NCI-H460 (cell line): Measurements from ENCODE around the gene SERAC1. TPM values are rescaled to one million over a fixed set of nuclear protein-coding genes. Genes with fewer than 3 reads are reported as not detected.
"Not testable (repeated sequence)": the region's sequence is repeated elsewhere in the genome, so short reads cannot be mapped to it uniquely, and the experiment has no call there.

Experiments used
- DNase-seq: peaks from one replicate; pipeline ENCODE4 v3.0.0-alpha.2; 2016; ENCODE audit warnings: low read depth; ENCODE audit errors: extremely low read depth
- polyA plus RNA-seq: library from polyadenylated mRNA; depleted of rRNA; stranded (reverse); fragments of >200 nt; gene quantifications from 2 replicates; pipeline ENCODE4 v1.2.3, GENCODE V29; 2014; cell fraction: nucleus; rRNA removed
- total RNA-seq: library from RNA; depleted of rRNA; stranded (reverse); fragments of >200 nt; shearing (Covaris generic); gene quantifications from 2 replicates; pipeline ENCODE4 v1.2.3, GENCODE V29; 2014; rRNA removed

SERAC1 gene
- 4.1 and 4.3 TPM in 2 replicates for total RNA-seq
- polyA plus RNA-seq: 2.6 and 3.4 TPM in 2 replicates

- no peak for DNase-seq
These were observed at the start of gene SERAC1 for GRCh38 chr6:158168040-158168289. TSS of gene SERAC1 (minus strand) at chr6:158168262. CDS start at chr6:158158363, 9,899 bp downstream.

- DNase-seq: peak; percentile 60
These were observed 46.0 kb upstream of the SERAC1 start for GRCh38 chr6:158213925-158214674.

- no peak for DNase-seq
These were observed 43.4 kb upstream of the SERAC1 start for GRCh38 chr6:158211273-158212055.

- not testable (repeated sequence) for DNase-seq
These were observed 41.7 kb upstream of the SERAC1 start for GRCh38 chr6:158209582-158210333.

GRCh38 chr6:158208226-158209030 lies 40.4 kb upstream of the SERAC1 start:
- DNase-seq: not testable (repeated sequence)

GRCh38 chr6:158207422-158207788 lies 39.3 kb upstream of the SERAC1 start:
- no peak for DNase-seq

GRCh38 chr6:158206740-158207421 lies 38.8 kb upstream of the SERAC1 start:
- DNase-seq: no peak

- DNase-seq: no peak
These were observed 37.3 kb upstream of the SERAC1 start for GRCh38 chr6:158205169-158205944.

GRCh38 chr6:158198461-158198860 lies 30.4 kb upstream of the SERAC1 start:
- DNase-seq: no peak

- no peak for DNase-seq
These were observed 26.6 kb upstream of the SERAC1 start for GRCh38 chr6:158194487-158195280.

- no peak for DNase-seq
These were observed 23.7 kb upstream of the SERAC1 start for GRCh38 chr6:158191761-158192160.

- DNase-seq: no peak
These were observed 23.0 kb upstream of the SERAC1 start for GRCh38 chr6:158191032-158191431.

GRCh38 chr6:158188591-158188990 lies 20.5 kb upstream of the SERAC1 start:
- no peak for DNase-seq

- DNase-seq: no peak
These were observed 17.8 kb upstream of the SERAC1 start for GRCh38 chr6:158185729-158186456.

- no peak for DNase-seq
These were observed 16.5 kb upstream of the SERAC1 start for GRCh38 chr6:158184608-158185007.

- DNase-seq: not testable (repeated sequence)
These were observed 15.3 kb upstream of the SERAC1 start for GRCh38 chr6:158183174-158183972.

- not testable (repeated sequence) for DNase-seq
These were observed 9.7 kb upstream of the SERAC1 start for GRCh38 chr6:158177712-158178111.
